GM19328 (cell line): ENCODE measurements around the gene PTEN.
"Not testable (repeated sequence)": the region's sequence is repeated elsewhere in the genome, so short reads cannot be mapped to it uniquely, and the experiment has no call there.

Source experiments
- ATAC-seq: cut with Tn5 transposase; IDR thresholded peaks from one replicate; pipeline ENCODE4 v1.9.1; 2021; ENCODE audit warnings: mild to moderate bottlenecking, moderate library complexity; ENCODE audit not compliant: unreplicated experiment

PTEN gene

DNA sequence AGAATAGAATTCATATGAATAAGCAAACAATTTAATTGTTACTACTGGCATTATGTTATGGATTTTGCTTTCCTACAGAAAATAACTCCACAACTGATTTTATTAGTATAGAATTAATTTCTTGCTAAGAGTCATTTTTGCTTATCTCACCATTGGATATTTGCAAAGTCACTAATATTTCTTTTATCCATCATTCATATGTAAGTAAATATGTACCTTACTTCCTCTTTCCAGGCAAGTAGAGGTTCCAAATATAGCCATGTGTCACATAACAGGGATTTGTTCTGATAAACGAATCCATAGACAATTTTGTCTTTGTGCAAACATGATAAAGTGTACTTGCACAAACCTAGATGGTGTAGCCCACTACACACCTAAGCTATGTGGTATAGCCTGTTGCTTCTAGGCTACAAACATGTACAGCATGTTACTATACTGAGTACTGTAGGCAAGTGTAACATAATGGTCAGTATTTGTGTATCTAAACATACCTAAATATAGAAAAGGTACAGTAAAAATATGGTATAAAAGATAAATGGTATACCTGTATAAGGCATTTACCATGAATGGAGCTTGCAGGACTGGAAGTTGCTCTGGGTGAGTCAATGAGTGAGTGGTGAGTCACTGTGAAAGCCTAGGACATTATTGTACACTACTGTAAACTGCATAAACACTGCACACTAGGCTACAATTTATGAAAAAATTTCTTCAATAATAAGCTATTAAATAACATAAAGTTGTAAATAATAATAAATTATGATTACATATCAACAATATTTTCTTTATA, 18.4 kb upstream of the PTEN start:
- no peak for ATAC-seq

GRCh38 chr10:87845624-87845998, 17.8 kb upstream of the PTEN start:
- ATAC-seq, result no peak

- no peak for ATAC-seq
Observed at GRCh38 chr10:87846023-87846422, 17.4 kb upstream of the PTEN start.

DNA sequence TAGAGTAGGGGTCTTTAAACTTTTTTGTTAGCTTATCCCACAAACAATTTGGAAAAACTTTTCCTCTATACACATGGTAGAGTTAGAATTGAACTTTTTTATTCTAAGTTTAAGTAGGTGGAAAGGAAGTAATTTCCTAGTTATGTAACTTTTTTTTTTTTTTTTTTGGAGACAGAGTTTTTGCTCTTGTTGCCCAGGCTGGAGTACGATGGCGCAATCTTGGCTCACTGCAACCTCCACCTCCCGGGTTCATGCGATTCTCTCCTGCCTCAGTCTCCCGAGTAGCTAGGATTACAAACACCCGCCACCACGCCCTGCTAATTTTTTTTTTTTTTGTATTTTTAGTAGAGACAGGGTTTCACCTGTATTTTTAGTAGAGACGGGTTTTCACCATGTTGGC, 16.7 kb upstream of the PTEN start:
- not testable (repeated sequence) for ATAC-seq

DNA sequence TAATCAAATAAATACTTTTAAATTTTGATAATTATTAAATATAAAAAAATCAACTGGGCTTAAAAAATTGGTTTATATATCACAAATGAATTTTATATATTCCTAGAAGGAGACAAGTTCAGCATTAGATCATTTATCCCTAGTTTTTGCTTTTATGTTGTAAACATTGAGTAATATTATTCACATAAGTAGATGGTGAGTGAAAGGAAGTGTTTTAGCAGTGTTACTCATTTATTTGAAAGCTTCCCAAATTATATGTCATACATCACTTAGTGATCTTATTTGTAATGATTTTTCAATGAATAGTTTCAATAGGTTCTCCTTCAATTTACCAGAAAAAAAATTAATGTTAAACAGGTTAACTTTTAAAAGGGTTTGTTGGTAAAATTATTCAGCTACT, 15.9 kb upstream of the PTEN start:
- ATAC-seq, result no peak

DNA sequence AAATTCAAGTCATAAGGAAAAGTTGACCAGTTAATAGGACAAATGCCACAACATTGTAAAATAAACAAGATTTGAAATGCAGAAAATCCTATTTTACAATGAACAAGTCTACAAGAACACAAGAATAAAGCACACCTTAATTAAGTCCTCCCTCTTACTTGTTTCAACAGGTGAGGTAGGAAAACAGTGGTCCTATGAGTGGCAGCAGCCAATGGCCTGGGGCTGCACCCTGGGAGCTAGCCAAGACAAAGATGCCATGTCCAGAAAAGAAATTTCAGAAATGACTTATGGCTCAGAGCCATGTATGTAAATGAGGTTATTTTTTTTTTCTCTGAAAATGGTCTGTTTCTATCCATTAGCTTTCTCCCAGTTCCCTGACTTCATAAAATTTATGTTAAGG, 14.4 kb upstream of the PTEN start:
- no peak for ATAC-seq

- ATAC-seq, result no peak
Observed at GRCh38 chr10:87850742-87851205, 12.7 kb upstream of the PTEN start.

GRCh38 chr10:87852089-87852488, 11.3 kb upstream of the PTEN start:
- no peak for ATAC-seq

DNA sequence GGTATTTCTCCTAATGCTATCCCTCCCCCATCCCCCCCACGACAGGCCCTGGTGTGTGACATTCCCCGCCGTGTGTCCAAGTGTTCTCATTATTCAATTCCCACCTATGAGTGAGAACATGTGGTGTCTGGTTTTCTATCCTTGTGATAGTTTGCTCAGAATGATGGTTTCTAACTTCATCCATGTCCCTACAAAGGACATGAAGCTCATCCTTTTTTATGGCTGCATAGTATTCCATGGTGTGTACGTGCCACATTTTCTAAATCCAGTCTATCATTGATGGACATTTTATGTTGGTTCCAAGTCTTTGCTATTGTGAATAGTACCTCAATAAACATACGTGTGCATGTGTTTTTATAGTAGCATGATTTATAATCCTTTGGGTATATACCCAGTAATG, 8.2 kb upstream of the PTEN start:
- not testable (repeated sequence) for ATAC-seq

DNA sequence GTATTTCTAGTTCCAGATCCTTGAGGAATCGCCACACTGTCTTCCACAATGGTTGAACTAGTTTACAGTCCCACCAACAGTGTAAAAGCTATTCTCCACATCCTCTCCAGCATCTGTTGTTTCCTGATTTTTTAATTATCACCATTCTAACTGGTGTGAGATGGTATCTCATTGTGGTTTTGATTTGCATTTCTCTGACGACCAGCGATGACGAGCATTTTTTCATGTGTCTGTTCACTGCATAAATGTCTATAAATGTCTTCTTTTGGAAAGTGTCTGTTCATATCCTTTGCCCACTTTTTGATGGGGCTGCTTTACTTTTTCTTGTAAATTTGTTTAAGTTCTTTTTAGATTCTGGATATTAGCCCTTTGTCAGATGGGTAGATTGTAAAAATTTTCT, 7.8 kb upstream of the PTEN start:
- ATAC-seq, result not testable (repeated sequence)

DNA sequence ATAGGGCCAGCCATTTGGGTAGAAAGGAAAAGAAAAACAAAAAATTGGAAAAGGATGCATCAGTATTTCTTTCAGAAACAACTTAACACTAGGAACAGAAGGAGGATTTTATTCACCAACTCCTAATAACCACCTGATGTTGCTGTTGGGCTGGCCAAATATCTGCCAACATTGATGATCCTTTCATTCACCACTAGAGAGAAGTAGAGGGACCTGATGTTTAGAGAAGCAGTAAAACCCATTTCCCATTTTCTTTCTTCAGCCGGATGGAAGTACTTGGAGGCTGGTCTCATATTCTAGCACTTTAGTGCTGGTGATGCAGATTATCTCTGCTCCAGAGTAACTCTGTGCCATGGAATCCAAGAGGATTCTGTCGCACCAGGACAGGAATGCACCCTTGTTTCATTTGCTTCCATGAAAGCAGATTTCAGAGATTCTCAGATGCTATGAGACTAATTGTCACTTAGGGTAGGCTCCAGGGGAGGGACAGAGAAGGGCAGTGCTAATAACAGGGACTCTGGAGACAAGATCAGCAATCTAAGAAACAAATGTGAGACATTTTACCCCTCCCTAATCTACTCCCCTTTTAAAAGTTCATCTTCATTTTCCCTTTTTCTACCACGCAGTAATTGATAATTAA, 3.1 kb upstream of the PTEN start:
- no peak for ATAC-seq

- ATAC-seq, result no peak
Observed at GRCh38 chr10:87860816-87861403, 2.5 kb upstream of the PTEN start.

DNA sequence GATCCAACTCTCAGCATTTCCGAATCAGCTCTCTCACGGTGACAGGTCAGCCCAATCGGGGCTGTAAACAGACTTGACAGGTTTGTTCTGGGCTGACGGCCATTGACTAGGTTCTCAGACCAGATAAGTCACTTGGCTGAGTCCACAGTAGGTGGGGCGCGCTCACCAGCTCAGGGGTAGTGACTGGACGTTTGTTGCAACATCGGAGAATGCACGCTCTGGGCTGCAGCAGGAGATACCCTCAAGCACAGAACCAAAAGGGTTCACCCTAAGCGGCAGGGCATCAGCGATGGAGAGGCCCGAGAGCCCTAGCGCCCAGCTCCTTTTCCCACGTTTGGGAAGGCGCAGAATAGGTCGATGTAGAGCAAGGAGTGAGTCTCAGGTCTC, 1.9 kb upstream of the PTEN start:
- no peak for ATAC-seq

GRCh38 chr10:87861953-87862678, 1.3 kb upstream of the PTEN start:
- ATAC-seq, result peak; percentile 49

- ATAC-seq, result peak; percentile 5
Observed at GRCh38 chr10:87862679-87863052, 759 bp upstream of the PTEN start.

DNA sequence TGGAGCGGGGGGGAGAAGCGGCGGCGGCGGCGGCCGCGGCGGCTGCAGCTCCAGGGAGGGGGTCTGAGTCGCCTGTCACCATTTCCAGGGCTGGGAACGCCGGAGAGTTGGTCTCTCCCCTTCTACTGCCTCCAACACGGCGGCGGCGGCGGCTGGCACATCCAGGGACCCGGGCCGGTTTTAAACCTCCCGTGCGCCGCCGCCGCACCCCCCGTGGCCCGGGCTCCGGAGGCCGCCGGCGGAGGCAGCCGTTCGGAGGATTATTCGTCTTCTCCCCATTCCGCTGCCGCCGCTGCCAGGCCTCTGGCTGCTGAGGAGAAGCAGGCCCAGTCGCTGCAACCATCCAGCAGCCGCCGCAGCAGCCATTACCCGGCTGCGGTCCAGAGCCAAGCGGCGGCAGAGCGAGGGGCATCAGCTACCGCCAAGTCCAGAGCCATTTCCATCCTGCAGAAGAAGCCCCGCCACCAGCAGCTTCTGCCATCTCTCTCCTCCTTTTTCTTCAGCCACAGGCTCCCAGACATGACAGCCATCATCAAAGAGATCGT, 598 bp downstream of the PTEN start:
- ATAC-seq, result not testable (repeated sequence)

- ATAC-seq, result no peak
Observed at GRCh38 chr10:87864496-87865059, 1.2 kb downstream of the PTEN start.

- ATAC-seq, result no peak
Observed at GRCh38 chr10:87865241-87865881, 1.9 kb downstream of the PTEN start.

DNA sequence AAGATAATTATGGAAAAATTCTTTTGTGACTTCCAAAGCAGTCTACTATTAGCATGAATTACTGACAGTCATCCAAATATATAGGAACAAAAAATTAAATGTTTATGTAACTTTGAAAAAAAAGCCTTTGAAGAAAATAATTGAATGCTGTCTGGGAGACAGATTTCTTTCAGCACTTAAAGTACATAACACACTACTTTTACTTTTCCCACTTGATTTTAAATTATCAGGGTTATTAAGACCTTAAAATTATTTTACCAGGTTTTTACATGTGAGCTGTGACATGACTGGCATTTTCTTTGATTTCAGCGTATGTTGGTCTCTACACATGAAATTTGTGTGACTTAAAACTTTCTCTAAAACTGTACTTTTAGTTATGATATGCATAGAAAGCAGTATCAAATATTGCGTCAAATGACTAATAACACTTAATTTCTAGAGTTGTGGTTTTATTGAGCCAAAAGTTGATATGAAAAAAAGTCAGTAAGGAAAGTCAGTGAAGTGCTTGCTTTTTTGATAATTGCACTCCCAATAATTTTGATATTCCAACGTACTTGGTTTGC, 3.1 kb downstream of the PTEN start:
- ATAC-seq, result no peak

DNA sequence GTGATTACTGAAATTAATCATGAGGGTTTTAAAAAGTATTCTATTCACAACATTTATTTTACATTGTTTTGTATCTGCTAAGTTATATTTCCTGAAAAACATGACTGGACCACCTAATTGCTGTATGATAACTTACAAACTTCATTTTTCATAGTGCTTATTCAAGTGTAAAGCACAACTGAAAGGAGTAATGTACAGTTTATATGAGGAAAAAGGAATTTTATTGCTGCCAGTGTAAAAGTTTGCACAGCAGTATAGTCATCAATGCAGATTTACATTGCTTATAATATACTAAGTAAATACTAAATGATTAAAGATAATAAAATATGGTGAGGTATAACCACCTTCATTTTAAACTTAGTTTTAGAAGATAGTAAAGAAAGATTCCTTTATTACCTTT, 4.0 kb downstream of the PTEN start:
- no peak for ATAC-seq
